ENCODE results near the gene SPECC1L. TPM values are rescaled to one million over a fixed set of nuclear protein-coding genes. Genes with fewer than 3 reads are reported as not detected.

The SPECC1L gene
- total and polyA plus RNA-seq, 5 donors from 2014 or later: 4.1 to 39.6 (median 5.8) TPM

GRCh38 chr22:24411256-24412004, 140.8 kb downstream of the SPECC1L start:
- H3K9me3 ChIP-seq (ENCODE audit: control insufficient read depth in 2 of 2, low read length in 2 of 2): no peaks in the 10 kb centered on the region
- H3K4me1 ChIP-seq (ENCODE audit: control insufficient read depth, insufficient read depth, low read length, poor library complexity, severe bottlenecking): peaks cover 10% of the 10 kb centered on the region
- no peak overlapping the region for H3K4me3 ChIP-seq (ENCODE audit: low read depth, low read length)
- ATAC-seq (ENCODE audit: low read depth in 2 of 2): no peak
- H3K36me3 ChIP-seq (ENCODE audit: control insufficient read depth, insufficient read depth, low read length): peaks cover 29% of the 10 kb centered on the region
- Mint-ChIP-seq H3K27ac (peak overlapping the region in 2 of 3 donors; percentile 46 to 75), H3K4me3 (no peak overlapping the region), H3K36me3 (peaks cover 13% of the 10 kb centered on the region), H3K27me3 (no peaks in the 10 kb centered on the region), H3K9me3 (no peaks in the 10 kb centered on the region), H3K4me1 (peaks cover 0 to 24% (median 9%) of the 10 kb centered on the region in 4 donors)
- H3K27me3 ChIP-seq (ENCODE audit: control insufficient read depth, insufficient read depth, low read length): no peaks in the 10 kb centered on the region
- no peak for DNase-seq
- no peak overlapping the region for H3K27ac ChIP-seq (ENCODE audit: insufficient read depth, low read length, poor library complexity, severe bottlenecking)

DNA sequence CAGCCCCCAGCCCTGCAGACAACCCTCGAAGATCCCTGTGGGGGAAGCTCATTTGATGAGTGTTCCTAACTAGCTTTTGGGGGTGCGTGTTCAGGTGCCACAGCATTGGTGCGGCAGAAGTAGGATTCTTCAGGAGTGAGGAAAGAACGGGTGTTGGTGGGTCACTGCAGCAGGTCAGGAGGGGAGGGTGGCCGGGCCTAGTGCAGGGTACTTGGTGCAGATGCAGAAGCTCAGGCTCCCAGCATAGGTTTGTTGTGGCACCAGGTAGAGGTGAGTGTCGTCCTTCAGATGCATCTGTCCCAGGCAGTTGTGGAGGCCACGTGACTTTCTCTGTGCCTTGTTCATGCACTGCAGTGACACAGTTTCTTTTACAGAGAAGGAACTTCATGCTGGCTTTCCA, 141.6 kb downstream of the SPECC1L start:
- ATAC-seq (ENCODE audit: low read depth in 2 of 2): no peak
- Mint-ChIP-seq H3K27ac (no peak overlapping the region), H3K9me3 (no peaks in the 10 kb centered on the region), H3K4me3 (no peak overlapping the region), H3K27me3 (no peaks in the 10 kb centered on the region), H3K4me1 (peaks cover 0 to 20% (median 6%) of the 10 kb centered on the region in 4 donors), H3K36me3 (peaks cover 13% of the 10 kb centered on the region)
- DNase-seq: no peak
- Histone ChIP-seq H3K9me3 (ENCODE audit: control insufficient read depth in 2 of 2, low read length in 2 of 2) (no peaks in the 10 kb centered on the region), H3K36me3 (ENCODE audit: control insufficient read depth, insufficient read depth, low read length) (peaks cover 29% of the 10 kb centered on the region), H3K4me1 (ENCODE audit: control insufficient read depth, insufficient read depth, low read length, poor library complexity, severe bottlenecking) (peaks cover 10% of the 10 kb centered on the region), H3K4me3 (ENCODE audit: low read depth, low read length) (no peak overlapping the region), H3K27me3 (ENCODE audit: control insufficient read depth, insufficient read depth, low read length) (no peaks in the 10 kb centered on the region), H3K27ac (ENCODE audit: insufficient read depth, low read length, poor library complexity, severe bottlenecking) (no peak overlapping the region)

GRCh38 chr22:24413271-24413670, 142.6 kb downstream of the SPECC1L start:
- no peaks in the 10 kb centered on the region for H3K9me3 ChIP-seq (ENCODE audit: control insufficient read depth in 2 of 2, low read length in 2 of 2)
- H3K27ac Mint-ChIP-seq: no peak overlapping the region

DNA sequence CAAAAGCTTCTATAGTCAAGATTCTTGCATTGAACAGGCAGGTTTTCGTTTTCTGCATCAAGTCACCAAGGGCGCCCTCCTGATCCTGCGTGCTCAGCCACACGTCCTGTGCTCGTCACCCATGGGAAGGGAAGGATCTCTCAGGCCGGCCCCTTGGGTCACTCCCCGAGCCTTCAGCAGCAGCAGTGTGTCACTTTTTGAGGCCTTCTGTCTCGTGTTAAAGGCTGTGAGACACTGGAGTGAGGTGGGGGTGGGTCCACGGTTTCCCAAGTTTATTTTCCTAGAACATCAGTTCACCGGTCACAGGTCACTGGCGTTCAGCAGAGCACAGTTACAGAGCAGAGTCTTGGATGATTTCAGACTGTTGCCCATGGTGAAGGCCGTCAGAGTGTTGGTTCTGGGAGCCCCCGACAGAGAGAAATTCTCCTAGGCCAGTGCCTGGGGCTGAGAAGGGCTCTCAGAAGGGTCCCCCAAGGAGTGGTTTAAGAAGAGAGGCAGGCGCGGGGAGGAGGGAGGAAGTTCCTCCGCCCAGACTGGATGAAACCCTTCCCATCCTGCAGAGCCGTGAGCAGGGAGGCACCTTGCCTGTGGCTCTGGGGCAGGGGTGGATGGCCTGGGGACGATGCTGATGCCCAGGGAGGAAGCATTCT, 143.2 kb downstream of the SPECC1L start:
- H3K36me3 Mint-ChIP-seq: peaks cover 13% of the 10 kb centered on the region
- Histone ChIP-seq H3K36me3 (ENCODE audit: control insufficient read depth, insufficient read depth, low read length) (peaks cover 29% of the 10 kb centered on the region), H3K4me3 (ENCODE audit: low read depth, low read length) (no peak overlapping the region), H3K9me3 (ENCODE audit: control insufficient read depth in 2 of 2, low read length in 2 of 2) (no peaks in the 10 kb centered on the region), H3K4me1 (ENCODE audit: control insufficient read depth, insufficient read depth, low read length, poor library complexity, severe bottlenecking) (peaks cover 7% of the 10 kb centered on the region), H3K27me3 (ENCODE audit: control insufficient read depth, insufficient read depth, low read length) (no peaks in the 10 kb centered on the region), H3K27ac (ENCODE audit: insufficient read depth, low read length, poor library complexity, severe bottlenecking) (no peak overlapping the region)
- H3K4me3 Mint-ChIP-seq: no peak overlapping the region
- no peak for DNase-seq
- H3K27me3 Mint-ChIP-seq: no peaks in the 10 kb centered on the region
- H3K9me3 Mint-ChIP-seq: no peaks in the 10 kb centered on the region
- ATAC-seq (ENCODE audit: low read depth in 2 of 2): no peak
- H3K27ac Mint-ChIP-seq: peak overlapping the region in 1 of 3 donors; percentile 8
- H3K4me1 Mint-ChIP-seq: peaks cover 0 to 9% (median 5%) of the 10 kb centered on the region in 4 donors

More at GRCh38 chr22:24413271-24413670, 142.6 kb downstream of the SPECC1L start:
- no peaks in the 10 kb centered on the region for H3K27me3 Mint-ChIP-seq
- H3K4me3 Mint-ChIP-seq: no peak overlapping the region
- H3K36me3 Mint-ChIP-seq: peaks cover 13% of the 10 kb centered on the region
- no peak for ATAC-seq (ENCODE audit: low read depth in 2 of 2)
- H3K27ac ChIP-seq (ENCODE audit: insufficient read depth, low read length, poor library complexity, severe bottlenecking): no peak overlapping the region
- peaks cover 7% of the 10 kb centered on the region for H3K4me1 ChIP-seq (ENCODE audit: control insufficient read depth, insufficient read depth, low read length, poor library complexity, severe bottlenecking)
- no peak overlapping the region for H3K4me3 ChIP-seq (ENCODE audit: low read depth, low read length)
- no peak for DNase-seq
- H3K27me3 ChIP-seq (ENCODE audit: control insufficient read depth, insufficient read depth, low read length): no peaks in the 10 kb centered on the region
- peaks cover 0 to 11% (median 5%) of the 10 kb centered on the region in 4 donors for H3K4me1 Mint-ChIP-seq
- no peaks in the 10 kb centered on the region for H3K9me3 Mint-ChIP-seq
- peaks cover 29% of the 10 kb centered on the region for H3K36me3 ChIP-seq (ENCODE audit: control insufficient read depth, insufficient read depth, low read length)

DNA sequence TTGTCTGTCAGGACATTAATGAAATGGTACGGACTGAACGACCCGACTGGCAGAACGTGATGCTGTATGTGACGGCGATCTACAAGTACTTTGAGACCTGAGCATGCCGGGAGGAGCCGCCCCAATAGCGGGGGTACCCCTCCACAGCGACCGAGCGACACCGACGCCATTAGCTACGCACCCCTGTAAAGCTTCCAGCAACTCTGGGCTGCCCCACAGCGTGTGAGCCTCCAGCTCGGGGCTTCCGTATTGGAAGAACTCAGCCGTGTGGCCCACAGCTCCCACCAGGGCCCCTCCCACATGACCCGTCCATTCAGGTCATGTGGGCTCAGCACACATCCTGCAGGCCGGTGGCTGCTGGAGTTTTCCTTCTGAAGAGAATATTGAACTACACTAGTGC, 143.9 kb downstream of the SPECC1L start:
- Mint-ChIP-seq H3K27me3 (no peaks in the 10 kb centered on the region), H3K36me3 (peaks cover 13% of the 10 kb centered on the region), H3K4me1 (peaks cover 0 to 9% (median 4%) of the 10 kb centered on the region in 4 donors), H3K27ac (no peak overlapping the region), H3K4me3 (no peak overlapping the region), H3K9me3 (peaks cover 0 to 2% (median 0%) of the 10 kb centered on the region in 7 donors)
- H3K36me3 ChIP-seq (ENCODE audit: control insufficient read depth, insufficient read depth, low read length): peaks cover 29% of the 10 kb centered on the region
- ATAC-seq (ENCODE audit: low read depth in 2 of 2): no peak
- no peaks in the 10 kb centered on the region for H3K27me3 ChIP-seq (ENCODE audit: control insufficient read depth, insufficient read depth, low read length)
- no peak overlapping the region for H3K27ac ChIP-seq (ENCODE audit: insufficient read depth, low read length, poor library complexity, severe bottlenecking)
- H3K4me1 ChIP-seq (ENCODE audit: control insufficient read depth, insufficient read depth, low read length, poor library complexity, severe bottlenecking): peaks cover 7% of the 10 kb centered on the region
- no peak for DNase-seq
- H3K4me3 ChIP-seq (ENCODE audit: low read depth, low read length): no peak overlapping the region
- no peaks in the 10 kb centered on the region for H3K9me3 ChIP-seq (ENCODE audit: control insufficient read depth in 2 of 2, low read length in 2 of 2)

DNA sequence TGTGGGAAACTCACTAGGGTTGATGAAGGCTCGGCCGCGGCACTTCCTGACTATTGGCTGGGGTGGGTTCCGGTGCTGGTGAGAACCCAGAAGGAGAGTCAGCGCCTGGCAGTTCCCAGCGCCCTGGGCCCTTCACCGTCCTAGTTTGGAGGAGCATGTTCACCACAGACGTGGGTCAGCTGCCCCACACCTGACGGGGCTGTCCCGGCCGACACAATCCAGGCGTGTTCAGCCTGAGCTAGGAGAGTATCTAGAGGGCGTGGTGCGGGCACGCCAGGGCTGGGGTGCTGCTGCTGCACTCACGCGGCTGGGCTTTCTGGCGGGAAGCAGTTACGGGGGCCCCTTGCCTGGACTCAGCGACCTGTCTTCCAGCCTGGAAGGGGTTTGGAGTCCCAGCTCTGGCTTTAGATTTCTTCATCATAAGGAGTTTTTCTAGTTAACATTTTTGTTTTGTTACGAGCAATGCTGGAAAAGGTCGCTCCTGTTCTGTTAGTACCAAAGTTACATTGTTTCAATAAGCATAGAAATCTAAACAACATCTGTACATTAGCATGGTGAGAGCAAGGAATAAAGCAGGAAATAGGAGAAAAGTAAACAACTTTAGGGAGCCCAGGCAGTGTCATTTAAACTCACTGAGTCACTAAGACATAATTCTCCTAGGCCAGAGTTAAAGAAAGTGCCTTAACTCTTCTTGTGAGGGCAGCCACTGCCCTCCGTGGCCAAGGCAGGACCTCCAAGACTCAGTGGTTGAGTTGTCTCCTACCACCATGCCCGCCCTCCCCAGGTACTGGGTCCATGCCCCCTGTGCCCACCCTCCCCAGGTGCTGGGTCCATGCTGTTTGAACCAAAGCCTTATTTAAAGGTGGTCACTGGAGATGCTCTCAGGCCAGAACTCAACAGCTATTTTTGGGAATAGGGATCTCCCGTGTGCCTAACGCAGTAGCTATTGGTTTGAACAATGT, 144.6 kb downstream of the SPECC1L start:
- Histone ChIP-seq H3K27ac (ENCODE audit: insufficient read depth, low read length, poor library complexity, severe bottlenecking) (no peak overlapping the region), H3K9me3 (ENCODE audit: control insufficient read depth in 2 of 2, low read length in 2 of 2) (no peaks in the 10 kb centered on the region), H3K4me3 (ENCODE audit: low read depth, low read length) (no peak overlapping the region), H3K4me1 (ENCODE audit: control insufficient read depth, insufficient read depth, low read length, poor library complexity, severe bottlenecking) (no peaks in the 10 kb centered on the region), H3K27me3 (ENCODE audit: control insufficient read depth, insufficient read depth, low read length) (no peaks in the 10 kb centered on the region), H3K36me3 (ENCODE audit: control insufficient read depth, insufficient read depth, low read length) (peaks cover 29% of the 10 kb centered on the region)
- DNase-seq (no peak), ATAC-seq (ENCODE audit: low read depth in 2 of 2) (no peak)
- no peak overlapping the region for H3K27ac Mint-ChIP-seq
- peaks cover 13% of the 10 kb centered on the region for H3K36me3 Mint-ChIP-seq
- no peak overlapping the region for H3K4me3 Mint-ChIP-seq
- H3K4me1 Mint-ChIP-seq: peaks cover 0 to 4% (median 2%) of the 10 kb centered on the region in 4 donors
- H3K9me3 Mint-ChIP-seq: peaks cover 0 to 2% (median 0%) of the 10 kb centered on the region in 7 donors
- H3K27me3 Mint-ChIP-seq: no peaks in the 10 kb centered on the region

DNA sequence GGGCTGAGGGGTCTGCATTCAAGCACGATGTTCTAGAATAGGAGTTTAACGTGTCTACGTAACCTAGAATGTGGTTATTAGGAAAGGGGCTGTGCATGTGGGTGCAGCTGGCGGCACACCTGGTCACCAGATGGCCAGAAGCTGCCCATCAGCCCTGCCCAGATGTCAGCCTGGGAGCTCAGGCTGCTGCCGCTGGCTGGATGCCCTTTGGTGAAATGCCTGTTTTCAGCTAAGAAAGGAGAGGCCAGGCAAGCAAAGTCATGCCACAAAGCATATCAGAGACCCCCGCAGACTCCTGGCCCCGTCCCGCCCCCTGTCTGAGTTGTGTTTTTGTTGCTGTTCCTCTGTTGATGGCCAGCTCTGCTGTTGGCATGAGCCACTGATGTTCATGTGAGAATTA, 145.5 kb downstream of the SPECC1L start:
- H3K4me1 ChIP-seq (ENCODE audit: control insufficient read depth, insufficient read depth, low read length, poor library complexity, severe bottlenecking): no peaks in the 10 kb centered on the region
- Mint-ChIP-seq H3K36me3 (peaks cover 13% of the 10 kb centered on the region), H3K27ac (no peak overlapping the region), H3K27me3 (no peaks in the 10 kb centered on the region), H3K4me1 (peaks cover 0 to under 1% (median under 1%) of the 10 kb centered on the region in 4 donors), H3K4me3 (no peak overlapping the region), H3K9me3 (peaks cover 0 to 2% (median 0%) of the 10 kb centered on the region in 7 donors)
- no peak for DNase-seq
- peaks cover 28% of the 10 kb centered on the region for H3K36me3 ChIP-seq (ENCODE audit: control insufficient read depth, insufficient read depth, low read length)
- H3K27ac ChIP-seq (ENCODE audit: insufficient read depth, low read length, poor library complexity, severe bottlenecking): no peak overlapping the region
- H3K4me3 ChIP-seq (ENCODE audit: low read depth, low read length): no peak overlapping the region
- no peak for ATAC-seq (ENCODE audit: low read depth in 2 of 2)
- H3K9me3 ChIP-seq (ENCODE audit: control insufficient read depth in 2 of 2, low read length in 2 of 2): no peaks in the 10 kb centered on the region
- no peaks in the 10 kb centered on the region for H3K27me3 ChIP-seq (ENCODE audit: control insufficient read depth, insufficient read depth, low read length)
